Stimulated activated effector memory CD8-positive, alpha-beta T cell treated with anti-CD3 and anti-CD28 coated beads, Interleukin-12 subunit alpha, Interleukin-12 subunit beta, amount 100 ng/mL, for 72 hours (primary cell): Measurements from ENCODE around the gene EPHA6.
"Not testable (repeated sequence)": the region's sequence is repeated elsewhere in the genome, so short reads cannot be mapped to it uniquely, and the experiment has no call there.

Experiments
- ATAC-seq: fragments of 150-1000 bp; cut with Tn5 transposase; 2 replicates; pipeline ENCODE4 v1.10.0; 2021
- DNase-seq, 2 donors: peaks; one replicate each; pipeline ENCODE4 v3.0.0; 2021 to 2022; ENCODE audit warnings: low spot score in 2 of 2
- H3K27ac Mint-ChIP-seq: one replicate; pipeline ENCODE4 v1.8.0; 2022; ENCODE audit warnings: mild to moderate bottlenecking, mixed read lengths
- H3K36me3 Mint-ChIP-seq: one replicate; pipeline ENCODE4 v1.8.0; 2022; ENCODE audit warnings: mild to moderate bottlenecking, mixed read lengths
- H3K4me1 Mint-ChIP-seq: one replicate; pipeline ENCODE4 v1.8.0; 2022; ENCODE audit warnings: mixed read lengths
- H3K4me3 Mint-ChIP-seq: one replicate; pipeline ENCODE4 v1.8.0; 2022; ENCODE audit warnings: mild to moderate bottlenecking, mixed read lengths
- H3K9me3 Mint-ChIP-seq: one replicate; pipeline ENCODE4 v1.8.0; 2022; ENCODE audit warnings: mixed read lengths

EPHA6 gene

DNA sequence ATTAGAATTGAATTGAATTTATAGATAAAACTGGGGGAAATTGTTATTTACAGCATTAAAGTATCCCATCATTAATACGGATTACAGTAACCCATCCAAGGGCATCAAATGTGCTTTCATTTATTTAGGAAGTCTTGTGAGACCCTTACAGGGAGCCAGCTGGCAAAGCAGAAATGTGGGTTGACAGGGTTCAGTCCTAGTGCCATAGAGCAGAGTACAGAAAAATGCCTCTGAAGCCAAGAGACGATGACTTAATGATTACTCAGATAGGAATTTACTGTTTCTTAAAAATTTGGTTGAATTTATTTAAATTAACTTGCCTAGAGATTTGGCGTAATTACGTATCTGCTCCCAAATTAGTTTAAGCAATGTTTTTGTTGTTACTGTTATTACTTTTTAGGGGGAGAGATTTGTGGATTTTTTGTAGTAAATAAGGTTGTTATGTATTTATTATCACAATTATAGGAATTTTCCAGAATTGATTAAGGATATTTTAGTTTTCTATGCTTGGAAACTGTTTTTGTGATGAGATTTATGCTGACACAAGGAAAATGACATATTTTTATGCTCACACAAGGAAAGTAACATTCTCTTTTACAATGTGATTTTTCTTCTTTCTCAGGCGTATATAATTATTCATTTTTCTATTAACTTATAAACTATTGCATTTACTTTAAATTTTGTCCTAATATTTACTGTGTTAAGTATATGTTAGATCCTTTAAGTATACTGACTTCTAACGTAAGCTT, 152.0 kb downstream of the EPHA6 start:
- H3K4me3 Mint-ChIP-seq = no peak overlapping the region
- no peaks in the 10 kb centered on the region for H3K36me3 Mint-ChIP-seq
- no peak overlapping the region for H3K27ac Mint-ChIP-seq
- DNase-seq (no peak), ATAC-seq (no peak)
- H3K9me3 Mint-ChIP-seq = peaks cover 3% of the 10 kb centered on the region
- H3K4me1 Mint-ChIP-seq = no peaks in the 10 kb centered on the region

DNA sequence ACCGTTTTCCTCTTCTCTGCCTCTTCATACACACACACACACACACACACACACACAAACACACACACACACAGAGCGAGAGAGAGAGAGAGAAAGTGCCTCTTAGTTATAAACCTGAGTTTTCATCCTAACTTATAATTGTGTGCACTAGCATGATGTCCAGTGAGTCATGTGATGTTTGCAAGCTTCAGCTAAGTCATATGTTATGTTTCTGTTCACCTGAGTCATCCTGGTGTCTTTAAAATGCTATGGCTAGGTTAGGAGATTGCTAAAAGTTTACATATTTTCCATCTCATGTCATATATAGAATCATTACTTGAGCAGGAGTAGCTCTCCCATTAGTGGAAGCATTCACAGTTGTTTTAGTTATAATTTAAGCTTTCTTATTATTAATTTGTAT, 155.8 kb downstream of the EPHA6 start:
- H3K4me3 Mint-ChIP-seq = no peak overlapping the region
- H3K36me3 Mint-ChIP-seq = no peaks in the 10 kb centered on the region
- H3K4me1 Mint-ChIP-seq = no peaks in the 10 kb centered on the region
- no peaks in the 10 kb centered on the region for H3K9me3 Mint-ChIP-seq
- ATAC-seq = no peak
- no peak for DNase-seq
- H3K27ac Mint-ChIP-seq = no peak overlapping the region

DNA sequence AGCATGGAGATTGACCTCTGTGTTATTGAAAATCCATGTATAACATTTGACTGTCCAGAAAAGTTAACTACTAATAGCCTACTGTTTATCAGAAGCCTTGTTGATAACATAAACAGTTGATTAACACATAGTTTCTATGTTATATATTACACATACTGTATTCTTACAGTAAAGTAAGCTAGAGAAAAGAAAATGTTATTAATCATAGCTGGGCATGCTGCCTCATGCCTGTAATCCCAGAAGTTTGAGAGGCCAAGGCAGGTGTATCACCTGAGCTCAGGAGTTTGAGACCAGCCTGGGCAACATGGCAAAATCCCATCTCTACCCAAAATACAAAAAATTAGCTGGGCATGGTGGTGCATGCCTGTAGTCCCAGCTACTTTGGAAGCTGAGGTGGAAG, 163.3 kb downstream of the EPHA6 start:
- DNase-seq = no peak
- no peaks in the 10 kb centered on the region for H3K36me3 Mint-ChIP-seq
- H3K4me3 Mint-ChIP-seq = no peak overlapping the region
- peaks cover 10% of the 10 kb centered on the region for H3K9me3 Mint-ChIP-seq
- no peak for ATAC-seq
- no peaks in the 10 kb centered on the region for H3K4me1 Mint-ChIP-seq
- no peak overlapping the region for H3K27ac Mint-ChIP-seq

DNA sequence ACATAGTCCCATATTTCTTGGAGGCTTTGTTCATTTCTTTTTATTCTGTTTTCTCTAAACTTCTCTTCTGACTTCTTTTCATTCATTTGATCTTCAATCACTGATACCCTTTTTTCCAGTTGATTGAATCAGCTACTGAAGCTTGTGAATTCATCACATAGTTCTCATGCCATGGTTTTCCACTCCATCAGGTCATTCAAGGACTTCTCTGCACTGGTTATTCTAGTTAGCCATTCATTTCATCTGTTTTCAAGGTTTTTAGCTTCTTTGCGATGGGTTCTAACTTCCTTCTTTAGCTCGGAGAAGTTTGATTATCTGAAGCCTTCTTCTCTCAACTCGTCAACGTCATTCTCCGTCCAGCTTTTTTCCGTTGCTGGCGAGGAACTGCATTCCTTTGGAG, 169.3 kb downstream of the EPHA6 start:
- not testable (repeated sequence) for H3K36me3 Mint-ChIP-seq, H3K4me1 Mint-ChIP-seq, ATAC-seq

DNA sequence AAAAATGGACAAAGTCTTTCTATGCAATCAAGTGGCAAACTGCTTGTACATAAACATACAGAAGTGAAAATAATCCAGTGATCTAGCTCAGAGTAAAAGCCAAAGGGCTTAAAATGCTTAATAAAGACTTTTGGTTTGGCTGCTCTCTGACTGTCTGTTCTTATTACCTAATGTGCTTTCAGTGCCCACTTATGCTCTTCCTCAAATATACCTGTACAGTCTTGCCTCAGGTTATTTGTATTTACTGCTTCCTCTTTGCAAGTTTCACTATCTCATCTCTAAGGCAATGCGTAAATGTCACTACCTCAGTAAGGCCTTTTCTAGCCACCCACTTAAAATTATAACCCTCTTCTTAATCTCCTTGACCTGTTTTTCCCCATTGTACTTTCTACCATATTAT, 171.8 kb downstream of the EPHA6 start:
- no peaks in the 10 kb centered on the region for H3K36me3 Mint-ChIP-seq
- H3K9me3 Mint-ChIP-seq = peaks cover 13% of the 10 kb centered on the region
- H3K27ac Mint-ChIP-seq = no peak overlapping the region
- no peaks in the 10 kb centered on the region for H3K4me1 Mint-ChIP-seq
- ATAC-seq (no peak), DNase-seq (no peak)
- H3K4me3 Mint-ChIP-seq = no peak overlapping the region

More for the DNA sequence above, 169.3 kb downstream of the EPHA6 start:
- H3K4me3 Mint-ChIP-seq, DNase-seq, H3K27ac Mint-ChIP-seq, H3K9me3 Mint-ChIP-seq: not testable (repeated sequence)

DNA sequence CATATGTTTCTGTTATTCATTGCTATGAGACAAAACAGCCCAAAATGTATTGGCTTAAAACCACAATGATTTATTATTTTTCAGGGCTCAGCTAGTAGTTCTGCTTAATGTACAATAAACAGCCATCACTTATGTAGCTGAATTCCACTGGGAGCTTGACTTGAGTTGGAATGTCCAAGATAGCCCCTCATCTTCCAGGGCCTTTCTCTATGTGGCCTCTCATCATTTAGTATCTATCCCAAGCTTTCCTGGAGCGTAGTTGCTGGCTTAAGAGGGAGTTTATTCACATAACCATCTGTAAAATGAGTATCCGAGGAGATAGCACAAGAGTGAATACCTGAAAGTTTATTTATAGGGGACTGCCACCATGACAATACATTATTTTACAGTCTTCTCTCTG, 176.8 kb downstream of the EPHA6 start:
- Mint-ChIP-seq H3K4me1 (no peaks in the 10 kb centered on the region), H3K27ac (no peak overlapping the region), H3K36me3 (no peaks in the 10 kb centered on the region), H3K9me3 (peaks cover 14% of the 10 kb centered on the region), H3K4me3 (no peak overlapping the region)
- no peak for ATAC-seq
- no peak for DNase-seq

DNA sequence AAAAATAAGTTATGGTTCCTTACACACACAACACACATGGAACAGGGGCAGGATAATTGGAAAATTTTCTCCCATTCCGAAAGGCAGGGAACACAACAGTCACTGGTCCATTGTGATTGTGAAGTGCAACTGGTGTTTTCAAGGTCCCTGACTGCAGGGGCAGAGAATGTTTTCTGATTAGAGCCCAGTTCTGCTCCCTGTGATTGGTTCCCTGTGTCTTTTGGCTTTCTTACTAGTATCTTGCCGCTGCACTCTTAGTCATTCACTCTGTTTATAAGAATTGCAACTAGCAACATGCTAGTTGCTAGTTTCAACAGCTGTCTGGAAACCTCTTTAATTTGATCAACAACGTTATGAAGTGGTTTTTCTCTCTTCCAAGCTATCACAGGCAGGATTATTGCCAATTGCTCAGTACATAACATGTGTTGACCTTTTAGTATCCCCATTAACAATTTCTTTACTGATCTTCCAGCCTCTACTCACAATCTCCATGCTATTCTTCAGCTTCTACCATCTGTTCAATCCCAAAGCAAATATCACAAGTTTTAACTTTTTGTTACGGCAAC, 177.5 kb downstream of the EPHA6 start:
- DNase-seq (no peak), ATAC-seq (no peak)
- H3K4me3 Mint-ChIP-seq = no peak overlapping the region
- no peaks in the 10 kb centered on the region for H3K4me1 Mint-ChIP-seq
- peaks cover 11% of the 10 kb centered on the region for H3K9me3 Mint-ChIP-seq
- H3K36me3 Mint-ChIP-seq = no peaks in the 10 kb centered on the region
- H3K27ac Mint-ChIP-seq = no peak overlapping the region

DNA sequence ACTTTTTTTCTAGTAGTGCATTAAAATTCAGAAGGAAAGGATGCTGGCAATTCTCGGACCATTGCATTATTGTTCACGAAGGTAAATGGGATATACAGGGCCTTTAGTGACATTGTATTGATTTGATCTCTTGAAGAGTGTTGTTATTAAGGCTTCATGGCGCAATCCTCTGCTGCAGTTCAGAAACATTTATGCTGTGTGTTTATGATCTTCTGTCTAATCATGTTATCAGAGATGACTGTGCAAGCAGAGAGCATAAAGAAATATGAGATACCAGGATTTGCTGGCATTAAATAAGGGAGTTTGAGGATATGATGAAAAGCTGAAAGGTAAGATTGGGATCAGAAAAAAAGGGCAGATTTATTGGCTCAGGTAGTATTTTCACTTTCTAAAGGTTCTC, 180.6 kb downstream of the EPHA6 start:
- H3K9me3 Mint-ChIP-seq = peaks cover 14% of the 10 kb centered on the region
- no peak for ATAC-seq

DNA sequence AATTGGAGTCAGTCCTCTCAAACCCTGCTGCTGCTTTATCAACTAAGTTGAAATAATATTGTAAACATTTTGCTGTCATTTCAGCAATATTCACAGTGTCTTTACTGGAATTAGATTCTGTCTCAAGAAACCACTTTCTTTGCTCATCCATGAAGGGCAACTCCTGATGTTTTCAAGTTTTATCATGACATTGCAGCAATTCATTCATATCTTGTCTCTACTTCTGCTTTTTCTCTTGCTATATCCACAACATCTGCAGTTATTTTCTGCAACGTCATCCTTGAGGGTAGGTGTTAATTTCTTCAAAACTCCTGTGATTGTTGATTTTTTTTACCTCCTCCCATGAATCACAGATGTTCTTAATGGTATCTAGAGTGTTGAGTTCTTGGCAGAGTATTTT, 181.6 kb downstream of the EPHA6 start:
- H3K9me3 Mint-ChIP-seq = peaks cover 14% of the 10 kb centered on the region
- DNase-seq (no peak), ATAC-seq (no peak)
- no peak overlapping the region for H3K4me3 Mint-ChIP-seq
- H3K27ac Mint-ChIP-seq = no peak overlapping the region
- H3K36me3 Mint-ChIP-seq = no peaks in the 10 kb centered on the region
- H3K4me1 Mint-ChIP-seq = no peaks in the 10 kb centered on the region

More for the DNA sequence above, 180.6 kb downstream of the EPHA6 start:
- Mint-ChIP-seq H3K36me3 (no peaks in the 10 kb centered on the region), H3K27ac (no peak overlapping the region), H3K4me1 (no peaks in the 10 kb centered on the region), H3K4me3 (no peak overlapping the region)
- no peak for DNase-seq

DNA sequence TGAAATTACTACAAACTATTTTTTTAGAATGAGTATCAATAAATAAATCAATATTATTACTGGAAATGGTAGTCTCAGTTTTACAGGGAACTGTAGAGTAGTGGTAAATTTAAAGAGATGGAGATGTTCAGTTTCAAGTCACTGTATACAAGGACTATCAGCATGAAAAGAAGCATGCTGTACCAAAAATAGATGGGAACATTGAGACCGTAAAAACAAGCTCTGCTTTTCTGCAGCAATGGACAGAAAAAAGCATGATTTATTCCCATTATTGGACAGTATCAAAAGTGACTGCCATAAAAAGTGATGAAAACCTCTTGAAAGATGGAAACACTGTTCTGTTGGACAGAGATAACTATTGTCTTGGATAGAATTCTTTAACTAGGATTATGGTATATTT, 187.2 kb downstream of the EPHA6 start:
- H3K4me1 Mint-ChIP-seq = no peaks in the 10 kb centered on the region

DNA sequence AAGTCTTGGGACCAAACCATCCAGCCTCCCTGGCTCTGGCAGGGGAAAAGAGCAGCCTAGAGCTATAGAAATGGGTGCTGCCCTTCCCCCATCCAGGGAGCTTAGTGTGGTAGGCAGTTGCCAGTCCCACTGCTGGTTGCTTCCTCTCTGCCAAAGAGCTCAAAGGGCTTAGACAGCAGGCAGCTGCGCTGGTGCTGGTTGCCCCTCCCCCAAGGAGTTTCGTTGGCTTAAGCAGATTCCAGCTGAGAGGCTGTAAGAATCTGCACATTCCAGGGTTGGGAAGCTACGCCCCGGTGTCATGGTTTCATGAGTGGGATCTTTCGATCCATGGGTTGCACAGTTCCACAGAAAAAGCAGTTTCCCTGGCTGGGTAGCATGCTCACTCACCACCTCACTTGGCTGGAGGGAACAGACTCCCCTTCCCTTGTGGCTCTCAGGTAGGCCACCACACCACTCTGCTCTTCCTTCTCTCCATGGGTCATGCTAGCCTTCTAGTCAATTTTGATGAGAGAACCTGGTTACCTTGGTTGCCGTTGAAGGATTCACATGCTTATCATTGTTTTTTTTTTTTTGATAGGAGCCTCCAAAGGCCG, 195.1 kb downstream of the EPHA6 start:
- Mint-ChIP-seq H3K4me3 (no peak overlapping the region), H3K9me3 (peaks cover 25% of the 10 kb centered on the region), H3K4me1 (no peaks in the 10 kb centered on the region), H3K36me3 (no peaks in the 10 kb centered on the region), H3K27ac (no peak overlapping the region)
- no peak for DNase-seq
- no peak for ATAC-seq

More for the DNA sequence above, 187.2 kb downstream of the EPHA6 start:
- H3K9me3 Mint-ChIP-seq = peaks cover 9% of the 10 kb centered on the region
- H3K4me3 Mint-ChIP-seq = no peak overlapping the region
- ATAC-seq = no peak
- DNase-seq = no peak
- no peak overlapping the region for H3K27ac Mint-ChIP-seq
- no peaks in the 10 kb centered on the region for H3K36me3 Mint-ChIP-seq

DNA sequence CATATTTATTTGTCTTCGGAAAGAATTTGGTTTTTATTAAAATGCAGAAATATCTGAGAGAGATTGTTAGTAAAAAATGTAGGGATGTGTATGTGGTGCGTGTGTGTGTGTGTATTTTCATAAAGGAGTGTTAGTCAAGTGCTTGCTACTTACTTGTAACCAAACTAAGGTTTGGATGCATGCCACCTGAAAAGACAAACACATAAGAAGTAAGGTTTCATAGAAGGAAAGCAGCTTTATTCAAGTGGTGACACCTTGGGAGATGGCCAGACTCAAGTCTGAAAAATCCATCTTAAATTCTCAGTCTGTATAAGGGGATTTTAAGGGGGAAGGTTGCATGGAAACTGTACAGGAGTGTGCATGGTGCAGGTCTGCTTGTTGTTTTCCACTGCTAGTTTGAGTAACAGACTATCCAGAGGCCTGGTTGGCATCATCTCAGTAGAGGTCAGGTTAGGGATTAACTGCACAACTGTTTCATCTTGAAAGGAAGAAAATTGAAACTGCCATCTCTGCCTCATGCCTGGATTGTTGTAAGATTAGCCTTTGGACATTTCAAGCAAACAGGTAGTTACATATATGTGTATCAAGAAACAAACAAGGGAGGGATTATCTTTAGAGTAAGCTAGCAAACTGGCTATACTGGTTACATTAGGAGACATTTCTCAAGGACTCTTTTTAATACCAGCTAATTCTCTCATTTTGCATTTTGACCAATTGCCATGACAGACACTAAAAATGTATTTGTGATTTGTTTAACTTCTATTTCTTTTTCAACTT, 196.7 kb downstream of the EPHA6 start:
- Mint-ChIP-seq H3K27ac (no peak overlapping the region), H3K36me3 (no peaks in the 10 kb centered on the region), H3K4me3 (no peak overlapping the region), H3K4me1 (no peaks in the 10 kb centered on the region), H3K9me3 (peaks cover 25% of the 10 kb centered on the region)
- no peak for DNase-seq
- no peak for ATAC-seq

DNA sequence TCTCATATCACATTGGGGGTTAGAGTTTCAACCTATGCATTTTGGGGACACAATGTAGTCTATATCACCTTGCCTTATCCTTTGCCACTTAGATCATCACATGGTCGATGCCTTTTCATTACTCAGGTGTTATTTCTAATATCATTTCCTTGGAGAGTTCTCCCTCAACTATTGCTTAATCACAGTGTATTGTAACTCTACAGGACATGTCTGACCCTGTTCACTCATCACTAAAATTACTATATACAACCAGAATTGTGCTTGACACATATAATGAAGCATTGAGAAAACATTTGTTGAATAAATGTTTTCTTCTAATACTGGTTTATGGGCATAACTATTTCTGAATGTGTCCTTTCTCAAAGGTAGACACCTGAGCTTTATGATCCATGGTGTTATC, 207.4 kb downstream of the EPHA6 start:
- H3K4me1 Mint-ChIP-seq = no peaks in the 10 kb centered on the region

DNA sequence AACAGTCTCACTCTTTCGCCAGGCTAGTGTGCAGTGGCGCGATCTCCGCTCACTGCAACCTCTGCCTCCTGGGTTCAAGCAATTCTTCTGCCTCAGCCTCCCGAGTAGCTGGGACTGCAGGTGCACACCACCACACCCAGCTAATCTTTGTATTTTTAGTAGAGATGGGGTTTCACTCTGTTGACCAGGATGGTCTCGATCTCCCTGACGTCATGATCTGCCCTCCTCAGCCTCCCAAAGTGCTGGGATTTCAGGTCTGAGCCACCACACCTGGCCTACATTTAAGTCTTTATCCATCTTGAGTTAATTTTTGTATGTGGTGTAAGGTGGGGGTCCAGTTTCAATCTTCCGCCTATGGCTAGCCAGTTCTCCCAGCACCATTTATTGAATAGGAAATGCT, 211.2 kb downstream of the EPHA6 start:
- H3K4me1 Mint-ChIP-seq, H3K27ac Mint-ChIP-seq, H3K36me3 Mint-ChIP-seq, H3K4me3 Mint-ChIP-seq, ATAC-seq, DNase-seq: not testable (repeated sequence)
- H3K9me3 Mint-ChIP-seq = peaks cover 15% of the 10 kb centered on the region

More for the DNA sequence above, 207.4 kb downstream of the EPHA6 start:
- ATAC-seq (no peak), DNase-seq (no peak)
- peaks cover 23% of the 10 kb centered on the region for H3K9me3 Mint-ChIP-seq
- H3K27ac Mint-ChIP-seq = no peak overlapping the region
- no peaks in the 10 kb centered on the region for H3K36me3 Mint-ChIP-seq
- no peak overlapping the region for H3K4me3 Mint-ChIP-seq

DNA sequence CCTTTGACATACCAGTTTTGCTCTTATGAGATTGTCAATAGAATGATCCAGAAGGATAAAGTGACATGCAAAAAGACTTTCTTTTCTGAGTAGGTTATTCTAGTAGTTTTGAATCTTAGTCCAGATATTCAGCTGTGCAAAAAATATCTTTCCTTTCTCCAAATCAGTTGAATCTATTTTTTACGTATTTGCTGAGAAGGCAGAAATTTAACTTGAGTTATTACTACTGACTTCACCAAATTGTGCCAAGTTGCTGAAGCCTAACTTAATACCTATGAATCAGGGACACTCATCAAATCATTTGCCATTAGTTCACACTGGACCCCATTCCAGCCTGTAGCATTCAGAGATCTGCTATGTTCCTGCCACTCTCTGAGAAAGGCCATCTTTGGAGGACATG, 215.6 kb downstream of the EPHA6 start:
- Mint-ChIP-seq H3K9me3 (peaks cover 8% of the 10 kb centered on the region), H3K27ac (no peak overlapping the region), H3K4me3 (no peak overlapping the region), H3K36me3 (no peaks in the 10 kb centered on the region), H3K4me1 (no peaks in the 10 kb centered on the region)
- DNase-seq = no peak
- no peak for ATAC-seq
